ENCODE measurements around the gene ARHGAP25. TPM values are rescaled to one million over a fixed set of nuclear protein-coding genes. Genes with fewer than 3 reads are reported as not detected.

ARHGAP25 gene
- total RNA-seq, 1 donor from 2014 or later = 0.43 TPM

DNA sequence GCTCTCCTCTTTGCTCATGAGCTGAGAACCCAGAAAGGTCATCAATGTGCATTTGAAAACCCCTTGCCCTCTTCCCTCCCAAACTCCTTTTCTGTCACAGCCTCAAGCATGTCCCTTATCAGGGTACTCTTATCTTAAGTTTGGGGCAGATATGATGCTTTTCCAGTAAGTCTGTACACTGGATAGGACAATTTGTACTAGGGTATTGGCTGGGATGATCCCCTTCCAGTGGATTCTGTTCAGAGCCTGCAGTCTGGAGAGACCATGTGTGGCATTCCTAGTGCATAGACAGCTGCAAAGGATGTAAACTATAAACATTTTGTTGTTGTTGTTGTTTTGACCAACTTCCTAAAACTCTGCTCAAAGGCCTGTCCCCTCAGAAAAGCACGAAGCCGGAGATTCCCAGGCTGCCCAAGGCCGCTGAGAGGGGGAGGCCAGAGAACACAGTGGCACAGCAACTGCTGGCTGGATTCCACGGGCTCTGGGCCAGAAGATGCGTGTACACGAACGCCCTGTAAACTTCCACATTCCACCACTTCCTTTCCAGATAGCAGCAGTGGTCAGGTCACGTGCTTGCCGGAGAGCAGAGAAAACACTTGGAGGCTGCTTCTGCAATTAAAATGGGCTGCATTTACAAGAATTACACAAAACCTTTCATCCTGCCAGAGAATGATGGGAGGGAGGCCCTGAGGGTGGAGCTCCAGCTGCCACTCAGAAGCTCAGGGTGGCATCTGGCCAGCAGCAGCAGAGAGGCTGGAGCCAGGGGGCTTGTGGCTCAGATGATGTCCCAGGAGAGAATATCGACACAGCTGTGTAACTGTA is 94.5 kb downstream of the ARHGAP25 start:
- Mint-ChIP-seq H3K9me3 (ENCODE audit: unreplicated experiment) (no peaks in the 10 kb centered on the region), H3K27me3 (ENCODE audit: unreplicated experiment) (no peaks in the 10 kb centered on the region), H3K36me3 (ENCODE audit: unreplicated experiment) (no peaks in the 10 kb centered on the region), H3K4me1 (ENCODE audit: unreplicated experiment) (peaks cover 35% of the 10 kb centered on the region), H3K4me3 (ENCODE audit: unreplicated experiment) (peak overlapping the region; percentile 63), H3K27ac (ENCODE audit: unreplicated experiment) (peak overlapping the region; percentile 74)
- peak; percentile 94 for DNase-seq (ENCODE audit: extremely low spot score, unreplicated experiment)
- TF ChIP-seq, protein P1, sequence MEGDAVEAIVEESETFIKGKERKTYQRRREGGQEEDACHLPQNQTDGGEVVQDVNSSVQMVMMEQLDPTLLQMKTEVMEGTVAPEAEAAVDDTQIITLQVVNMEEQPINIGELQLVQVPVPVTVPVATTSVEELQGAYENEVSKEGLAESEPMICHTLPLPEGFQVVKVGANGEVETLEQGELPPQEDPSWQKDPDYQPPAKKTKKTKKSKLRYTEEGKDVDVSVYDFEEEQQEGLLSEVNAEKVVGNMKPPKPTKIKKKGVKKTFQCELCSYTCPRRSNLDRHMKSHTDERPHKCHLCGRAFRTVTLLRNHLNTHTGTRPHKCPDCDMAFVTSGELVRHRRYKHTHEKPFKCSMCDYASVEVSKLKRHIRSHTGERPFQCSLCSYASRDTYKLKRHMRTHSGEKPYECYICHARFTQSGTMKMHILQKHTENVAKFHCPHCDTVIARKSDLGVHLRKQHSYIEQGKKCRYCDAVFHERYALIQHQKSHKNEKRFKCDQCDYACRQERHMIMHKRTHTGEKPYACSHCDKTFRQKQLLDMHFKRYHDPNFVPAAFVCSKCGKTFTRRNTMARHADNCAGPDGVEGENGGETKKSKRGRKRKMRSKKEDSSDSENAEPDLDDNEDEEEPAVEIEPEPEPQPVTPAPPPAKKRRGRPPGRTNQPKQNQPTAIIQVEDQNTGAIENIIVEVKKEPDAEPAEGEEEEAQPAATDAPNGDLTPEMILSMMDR (IDR thresholded peaks at IDR 0.05) = no peak

DNA sequence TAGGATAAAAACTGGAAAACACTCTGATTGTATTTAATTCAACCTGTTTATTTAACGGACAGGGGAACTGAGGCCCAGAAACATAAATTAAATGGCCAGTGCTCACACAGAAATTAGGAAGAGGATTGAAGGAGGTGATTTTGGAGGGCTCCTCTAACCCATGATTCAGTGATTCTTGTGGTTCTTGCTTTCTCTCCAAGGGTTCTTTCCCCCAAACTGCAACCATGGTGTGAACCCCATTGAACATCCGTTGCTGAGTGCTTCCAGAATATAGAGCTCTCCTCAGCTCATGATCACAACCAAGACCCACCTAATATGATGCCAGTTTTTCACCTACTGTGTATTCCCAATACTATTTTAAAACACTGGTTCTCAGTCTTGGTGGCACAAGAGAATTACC is 95.1 kb downstream of the ARHGAP25 start:
- H3K27me3 Mint-ChIP-seq (ENCODE audit: unreplicated experiment) = no peaks in the 10 kb centered on the region
- peak overlapping the region; percentile 74 for H3K27ac Mint-ChIP-seq (ENCODE audit: unreplicated experiment)
- H3K36me3 Mint-ChIP-seq (ENCODE audit: unreplicated experiment) = no peaks in the 10 kb centered on the region
- no peaks in the 10 kb centered on the region for H3K9me3 Mint-ChIP-seq (ENCODE audit: unreplicated experiment)
- DNase-seq (ENCODE audit: extremely low spot score, unreplicated experiment) = no peak
- peaks cover 35% of the 10 kb centered on the region for H3K4me1 Mint-ChIP-seq (ENCODE audit: unreplicated experiment)
- peak overlapping the region; percentile 63 for H3K4me3 Mint-ChIP-seq (ENCODE audit: unreplicated experiment)
- TF ChIP-seq, protein P1 (IDR thresholded peaks at IDR 0.05) = no peak

DNA sequence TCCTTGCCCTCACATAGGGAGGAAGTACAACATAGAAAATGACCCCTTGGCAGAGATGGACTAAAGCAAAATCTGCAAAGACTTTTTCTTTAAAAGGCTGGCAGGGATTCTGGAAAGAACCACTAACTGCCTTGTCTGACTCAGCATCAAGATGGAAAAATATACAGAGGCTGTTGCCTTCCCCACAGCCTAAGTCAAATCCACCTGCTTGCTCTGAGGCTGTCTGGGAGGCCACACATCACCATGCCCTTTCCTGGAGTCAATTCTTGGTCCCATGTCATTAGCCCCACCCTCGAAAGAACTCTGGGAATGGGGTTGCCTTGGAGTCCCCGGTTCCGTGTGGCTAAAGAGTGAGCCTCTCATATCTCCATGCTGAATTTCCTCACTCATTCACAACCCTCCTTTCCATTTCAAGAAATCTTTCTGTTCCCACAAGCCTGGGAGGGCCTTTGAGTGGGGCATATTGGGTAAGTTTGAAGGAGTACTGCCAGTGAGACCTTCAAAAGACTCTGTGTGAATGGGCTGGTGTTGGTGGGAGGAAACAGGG is 97.1 kb downstream of the ARHGAP25 start:
- H3K36me3 Mint-ChIP-seq (ENCODE audit: unreplicated experiment) = no peaks in the 10 kb centered on the region
- H3K4me3 Mint-ChIP-seq (ENCODE audit: unreplicated experiment) = no peak overlapping the region
- TF ChIP-seq, protein P1 (IDR thresholded peaks at IDR 0.05) = no peak
- DNase-seq (ENCODE audit: extremely low spot score, unreplicated experiment) = no peak
- H3K4me1 Mint-ChIP-seq (ENCODE audit: unreplicated experiment) = peaks cover 35% of the 10 kb centered on the region
- peak overlapping the region; percentile 73 for H3K27ac Mint-ChIP-seq (ENCODE audit: unreplicated experiment)
- H3K27me3 Mint-ChIP-seq (ENCODE audit: unreplicated experiment) = no peaks in the 10 kb centered on the region
- H3K9me3 Mint-ChIP-seq (ENCODE audit: unreplicated experiment) = no peaks in the 10 kb centered on the region

DNA sequence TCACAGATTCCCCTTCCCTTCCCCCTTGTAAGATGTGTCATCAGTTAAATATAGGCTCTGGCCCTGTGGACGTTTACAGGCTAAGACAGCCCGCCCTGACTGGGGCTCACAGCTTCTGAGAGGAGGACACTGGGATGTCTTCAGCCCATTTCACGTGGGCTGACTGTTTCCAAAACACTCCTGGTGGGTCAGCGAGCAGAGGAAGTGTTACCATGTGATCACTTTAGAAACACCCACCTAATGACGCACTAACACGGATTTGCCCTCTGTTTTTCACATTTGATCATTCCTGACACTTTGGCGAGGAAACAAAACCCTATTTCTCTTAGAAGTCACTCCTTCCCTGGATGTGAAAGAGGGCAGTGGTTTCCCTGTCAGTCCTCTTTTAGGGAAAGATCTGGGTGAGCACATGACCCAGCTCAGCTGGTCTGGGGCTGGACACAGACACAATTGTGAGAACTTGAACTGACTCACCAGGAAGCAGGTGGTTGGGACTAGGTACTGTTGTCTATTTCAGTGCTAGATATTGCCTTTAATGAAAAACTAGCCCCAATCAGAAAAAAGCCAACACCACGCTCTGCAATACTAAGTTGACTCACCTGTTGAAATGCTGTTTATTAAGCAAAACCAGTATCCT is 97.7 kb downstream of the ARHGAP25 start:
- Mint-ChIP-seq H3K27ac (ENCODE audit: unreplicated experiment) (peak overlapping the region; percentile 73), H3K4me3 (ENCODE audit: unreplicated experiment) (no peak overlapping the region)
- TF ChIP-seq, protein P1 (IDR thresholded peaks at IDR 0.05) = no peak

DNA sequence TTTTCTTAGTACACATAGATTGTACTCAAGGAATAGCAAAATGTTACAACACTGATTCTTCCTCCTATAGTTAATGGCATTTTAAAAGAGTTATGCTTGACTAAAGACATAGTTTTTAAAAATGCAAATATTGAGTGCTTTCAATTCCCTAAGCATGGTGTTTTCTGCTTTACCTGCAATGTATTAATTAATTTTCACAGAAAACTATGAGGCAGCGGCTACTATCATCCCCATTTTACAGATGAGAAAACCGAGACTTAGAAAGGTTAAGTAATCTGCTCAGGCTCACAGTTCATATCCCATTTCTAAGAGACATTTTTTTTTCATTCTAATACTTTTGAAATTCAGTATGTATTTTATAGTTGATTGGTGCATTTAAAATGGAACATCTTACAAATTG is 98.6 kb downstream of the ARHGAP25 start:
- no peaks in the 10 kb centered on the region for H3K27me3 Mint-ChIP-seq (ENCODE audit: unreplicated experiment)
- no peaks in the 10 kb centered on the region for H3K9me3 Mint-ChIP-seq (ENCODE audit: unreplicated experiment)
- no peak overlapping the region for H3K27ac Mint-ChIP-seq (ENCODE audit: unreplicated experiment)
- TF ChIP-seq, protein P1 (IDR thresholded peaks at IDR 0.05) = no peak
- H3K36me3 Mint-ChIP-seq (ENCODE audit: unreplicated experiment) = no peaks in the 10 kb centered on the region
- H3K4me3 Mint-ChIP-seq (ENCODE audit: unreplicated experiment) = no peak overlapping the region
- peaks cover 42% of the 10 kb centered on the region for H3K4me1 Mint-ChIP-seq (ENCODE audit: unreplicated experiment)
- DNase-seq (ENCODE audit: extremely low spot score, unreplicated experiment) = no peak

More for the DNA sequence above, 97.7 kb downstream of the ARHGAP25 start:
- H3K36me3 Mint-ChIP-seq (ENCODE audit: unreplicated experiment) = no peaks in the 10 kb centered on the region
- no peak for DNase-seq (ENCODE audit: extremely low spot score, unreplicated experiment)
- no peaks in the 10 kb centered on the region for H3K27me3 Mint-ChIP-seq (ENCODE audit: unreplicated experiment)
- peaks cover 35% of the 10 kb centered on the region for H3K4me1 Mint-ChIP-seq (ENCODE audit: unreplicated experiment)
- no peaks in the 10 kb centered on the region for H3K9me3 Mint-ChIP-seq (ENCODE audit: unreplicated experiment)
